SK-N-SH (cell line): ENCODE data around the gene SERPINB10. TPM values are rescaled to one million over a fixed set of nuclear protein-coding genes. Genes with fewer than 3 reads are reported as not detected.

Experiments
- CTCF ChIA-PET: fragments of 300-600, 350-600 bp; formaldehyde crosslinking; extraction: SDS; loops from one replicate; lab custom pipeline; 2021; lab: Yijun Ruan, JAX
- POLR2A ChIA-PET: fragments of 350-600 bp; sonication (Branson Sonifier 250); formaldehyde crosslinking; extraction: SDS; loops from one replicate; lab custom pipeline; 2020; ENCODE audit warnings: antibody characterized with exemption, inconsistent platforms; lab: Yijun Ruan, JAX
- DNase-seq: peaks from one replicate; pipeline ENCODE4 v3.0.0; 2012
- H2AFZ ChIP-seq: fragments of 200-600 bp; sonication (generic); 2 replicates; pipeline ENCODE4 v1.8.1; 2016; ENCODE audit warnings: antibody characterized with exemption, mild to moderate bottlenecking, low read depth
- H3F3A ChIP-seq: fragments of 200-600 bp; sonication (generic); replicated peaks from 2 replicates; pipeline ENCODE3; 2016; ENCODE audit warnings: antibody characterized with exemption, mild to moderate bottlenecking; ENCODE audit not compliant: insufficient read depth
- H3K27ac ChIP-seq, 2 experiments: fragments of 200-500 bp in 1 of 2; fragments of 200-600 bp in 1 of 2; sonication (Bioruptor generic) in 1 of 2; sonication (generic), shearing (Covaris generic) in 1 of 2; 2 replicates each; pipeline versions ENCODE4 v1.5.1 to v1.6.1; 2014 to 2016; ENCODE audit warnings: low read depth in 2 of 2, inconsistent platforms in 1 of 2, low read length in 1 of 2, mild to moderate bottlenecking in 1 of 2, mixed read lengths in 1 of 2
- H3K27me3 ChIP-seq: fragments of 200-600 bp; sonication (generic), shearing (Covaris generic); 2 replicates; pipeline ENCODE4 v1.6.1; 2016; ENCODE audit warnings: mixed run types; ENCODE audit not compliant: insufficient read depth
- H3K36me3 ChIP-seq, 2 experiments: fragments of 200-500 bp in 1 of 2; fragments of 200-600 bp in 1 of 2; sonication (Bioruptor generic) in 1 of 2; sonication (generic) in 1 of 2; replicated peaks in 1 of 2; 2 replicates each; pipeline versions ENCODE3 to v1.5.1; 2014 to 2016; ENCODE audit warnings: low read length in 1 of 2, mild to moderate bottlenecking in 1 of 2; ENCODE audit not compliant: insufficient read depth in 2 of 2, control insufficient read depth in 1 of 2
- H3K4me1 ChIP-seq, 2 experiments: fragments of 200-500 bp in 1 of 2; fragments of 200-600 bp in 1 of 2; sonication (Bioruptor generic) in 1 of 2; sonication (generic), shearing (Covaris generic) in 1 of 2; 2 replicates each; pipeline versions ENCODE4 v1.5.1 to v1.6.1; 2014 to 2016; ENCODE audit warnings: low read depth in 1 of 2, low read length in 1 of 2, mixed run types in 1 of 2; ENCODE audit not compliant: insufficient read depth in 2 of 2, control insufficient read depth in 1 of 2
- H3K4me2 ChIP-seq: fragments of 200-600 bp; sonication (generic), shearing (Covaris generic); 2 replicates; pipeline ENCODE4 v1.6.1; 2017; ENCODE audit warnings: mixed run types
- H3K4me3 ChIP-seq, 2 experiments: fragments of 200-500 bp in 1 of 2; fragments of 200-600 bp in 1 of 2; sonication (Bioruptor generic) in 1 of 2; sonication (generic), shearing (Covaris generic) in 1 of 2; 2 replicates each; pipeline versions ENCODE4 v1.5.1 to v1.8.1; 2014 to 2016; ENCODE audit warnings: low read depth in 2 of 2, inconsistent platforms in 1 of 2, low read length in 1 of 2, mild to moderate bottlenecking in 1 of 2, mixed read lengths in 1 of 2, moderate library complexity in 1 of 2
- H3K79me2 ChIP-seq: fragments of 200-600 bp; sonication (generic); 2 replicates; pipeline ENCODE4 v1.8.1; 2017; ENCODE audit warnings: mild to moderate bottlenecking; ENCODE audit not compliant: insufficient read depth
- H3K9ac ChIP-seq: fragments of 200-600 bp; sonication (generic); 2 replicates; pipeline ENCODE4 v1.6.1; 2017; ENCODE audit warnings: mixed run types
- H3K9me2 ChIP-seq: fragments of 200-600 bp; sonication (generic); 2 replicates; pipeline ENCODE4 v1.6.1; 2017; ENCODE audit warnings: mixed run types
- H3K9me3 ChIP-seq: fragments of 200-600 bp; sonication (generic); 2 replicates; pipeline ENCODE4 v1.6.1; 2017; ENCODE audit warnings: mixed run types, mild to moderate bottlenecking, moderate library complexity
- H4K20me1 ChIP-seq: fragments of 200-600 bp; sonication (generic); 2 replicates; pipeline ENCODE4 v1.6.1; 2017; ENCODE audit warnings: mild to moderate bottlenecking, mixed run types; ENCODE audit not compliant: insufficient read depth
- CTCF ChIP-seq: fragments of 200-600 bp; sonication (generic); IDR thresholded peaks from 2 replicates; pipeline ENCODE4 v1.6.1; 2017; ENCODE audit warnings: antibody characterized with exemption, mild to moderate bottlenecking, moderate library complexity
- ELF1 ChIP-seq: IDR thresholded peaks from 2 replicates; pipeline ENCODE4 v1.4.0; 2012
- EP300 ChIP-seq, 2 experiments: IDR thresholded peaks; 2 replicates each; pipeline versions ENCODE4 v1.4.0 to v1.6.1; 2012; ENCODE audit warnings: borderline replicate concordance in 1 of 2, low read depth in 1 of 2, low read length in 1 of 2
- FOXJ3 ChIP-seq: sonication (generic); formaldehyde crosslinking; IDR thresholded peaks from 2 replicates; pipeline ENCODE4 v1.5.1; 2020; ENCODE audit warnings: mild to moderate bottlenecking, missing genetic modification reagents
- GABPA ChIP-seq: IDR thresholded peaks from 2 replicates; pipeline ENCODE4 v1.4.0; 2012; ENCODE audit warnings: low read depth, mild to moderate bottlenecking
- IRF3 ChIP-seq: fragments of 150-350 bp; IDR thresholded peaks from 2 replicates; pipeline ENCODE4 v1.6.1; 2016; ENCODE audit warnings: mild to moderate bottlenecking, low read depth, low read length
- JUND ChIP-seq: IDR thresholded peaks from 2 replicates; pipeline ENCODE4 v1.4.0; 2012
- MEF2A ChIP-seq: IDR thresholded peaks from 2 replicates; pipeline ENCODE4 v1.4.0; 2012; ENCODE audit warnings: low read depth, borderline replicate concordance
- POLR2AphosphoS5 ChIP-seq: IDR thresholded peaks from 2 replicates; pipeline ENCODE4 v1.6.1; 2012; ENCODE audit warnings: low read depth, low read length
- RXRA ChIP-seq: IDR thresholded peaks from 2 replicates; pipeline ENCODE4 v1.4.0; 2012; ENCODE audit warnings: low read depth, mild to moderate bottlenecking, borderline replicate concordance
- SIN3A ChIP-seq: IDR thresholded peaks from 2 replicates; pipeline ENCODE4 v1.6.1; 2012; ENCODE audit warnings: low read depth, mild to moderate bottlenecking, low read length, moderate library complexity, borderline replicate concordance
- SMC3 ChIP-seq: IDR thresholded peaks from 2 replicates; pipeline ENCODE4 v1.6.1; 2012; ENCODE audit warnings: low read depth, low read length, improper control_type of control experiment
- TAF1 ChIP-seq: IDR thresholded peaks from 2 replicates; pipeline ENCODE4 v1.6.1; 2012; ENCODE audit warnings: low read depth, mild to moderate bottlenecking, low read length, moderate library complexity, borderline replicate concordance
- TCF12 ChIP-seq: IDR thresholded peaks from 2 replicates; pipeline ENCODE4 v1.4.0; 2012
- TEAD4 ChIP-seq: IDR thresholded peaks from 2 replicates; pipeline ENCODE4 v1.4.0; 2012; ENCODE audit warnings: mild to moderate bottlenecking, borderline replicate concordance; ENCODE audit not compliant: insufficient read depth
- YY1 ChIP-seq: IDR thresholded peaks from 2 replicates; pipeline ENCODE4 v1.4.0; 2012; ENCODE audit warnings: low read depth, mild to moderate bottlenecking
- WGBS: methylation state at CpG from one replicate; pipeline ENCODE4 v1.1.6; 2017; ENCODE audit warnings: low lambda C conversion rate; 5-methylcytosine and 5-hydroxymethylcytosine counted together
- polyA plus RNA-seq, 3 experiments: library from polyadenylated mRNA; depleted of rRNA; stranded (reverse); fragments of >200 nt; gene quantifications; 2 replicates each; pipeline ENCODE4 v1.2.3, GENCODE V29; 2012
- TF ChIP-seq, protein P1 (sequence below): IDR thresholded peaks from 2 replicates; pipeline ENCODE4 v1.6.1; 2012; ENCODE audit warnings: mild to moderate bottlenecking, low read depth, low read length, moderate library complexity
- TF ChIP-seq, protein P2 (sequence below): IDR thresholded peaks from 2 replicates; pipeline ENCODE4 v1.4.0; 2012; ENCODE audit warnings: low read depth
- TF ChIP-seq, protein P3 (sequence below): IDR thresholded peaks from 2 replicates; pipeline ENCODE4; 2012

Gene SERPINB10
- polyA plus RNA-seq, 1 of the 3 experiments (the other 2 are of a cell fraction), result 0.10 TPM

DNA sequence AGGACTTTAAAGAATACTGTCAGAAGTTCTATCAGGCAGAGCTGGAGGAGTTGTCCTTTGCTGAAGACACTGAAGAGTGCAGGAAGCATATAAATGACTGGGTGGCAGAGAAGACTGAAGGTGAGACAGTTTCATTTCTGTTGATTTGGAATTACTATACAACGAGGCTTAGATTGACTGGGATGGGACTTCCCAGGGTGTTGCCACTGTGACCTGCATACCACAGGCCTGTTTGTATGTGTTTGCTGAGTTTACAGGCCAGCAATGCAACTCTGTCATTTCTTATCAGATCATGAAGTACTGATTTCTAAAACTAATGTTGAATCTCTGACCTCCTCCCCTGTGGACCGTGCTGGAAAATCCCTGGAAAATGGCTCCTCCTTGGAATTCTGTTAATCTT, 74.0 kb downstream of the SERPINB10 start (continued):
- TF ChIP-seq, protein P1, sequence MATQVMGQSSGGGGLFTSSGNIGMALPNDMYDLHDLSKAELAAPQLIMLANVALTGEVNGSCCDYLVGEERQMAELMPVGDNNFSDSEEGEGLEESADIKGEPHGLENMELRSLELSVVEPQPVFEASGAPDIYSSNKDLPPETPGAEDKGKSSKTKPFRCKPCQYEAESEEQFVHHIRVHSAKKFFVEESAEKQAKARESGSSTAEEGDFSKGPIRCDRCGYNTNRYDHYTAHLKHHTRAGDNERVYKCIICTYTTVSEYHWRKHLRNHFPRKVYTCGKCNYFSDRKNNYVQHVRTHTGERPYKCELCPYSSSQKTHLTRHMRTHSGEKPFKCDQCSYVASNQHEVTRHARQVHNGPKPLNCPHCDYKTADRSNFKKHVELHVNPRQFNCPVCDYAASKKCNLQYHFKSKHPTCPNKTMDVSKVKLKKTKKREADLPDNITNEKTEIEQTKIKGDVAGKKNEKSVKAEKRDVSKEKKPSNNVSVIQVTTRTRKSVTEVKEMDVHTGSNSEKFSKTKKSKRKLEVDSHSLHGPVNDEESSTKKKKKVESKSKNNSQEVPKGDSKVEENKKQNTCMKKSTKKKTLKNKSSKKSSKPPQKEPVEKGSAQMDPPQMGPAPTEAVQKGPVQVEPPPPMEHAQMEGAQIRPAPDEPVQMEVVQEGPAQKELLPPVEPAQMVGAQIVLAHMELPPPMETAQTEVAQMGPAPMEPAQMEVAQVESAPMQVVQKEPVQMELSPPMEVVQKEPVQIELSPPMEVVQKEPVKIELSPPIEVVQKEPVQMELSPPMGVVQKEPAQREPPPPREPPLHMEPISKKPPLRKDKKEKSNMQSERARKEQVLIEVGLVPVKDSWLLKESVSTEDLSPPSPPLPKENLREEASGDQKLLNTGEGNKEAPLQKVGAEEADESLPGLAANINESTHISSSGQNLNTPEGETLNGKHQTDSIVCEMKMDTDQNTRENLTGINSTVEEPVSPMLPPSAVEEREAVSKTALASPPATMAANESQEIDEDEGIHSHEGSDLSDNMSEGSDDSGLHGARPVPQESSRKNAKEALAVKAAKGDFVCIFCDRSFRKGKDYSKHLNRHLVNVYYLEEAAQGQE, result no peak
- TF ChIP-seq RXRA, result no peak
- TF ChIP-seq, protein P2, sequence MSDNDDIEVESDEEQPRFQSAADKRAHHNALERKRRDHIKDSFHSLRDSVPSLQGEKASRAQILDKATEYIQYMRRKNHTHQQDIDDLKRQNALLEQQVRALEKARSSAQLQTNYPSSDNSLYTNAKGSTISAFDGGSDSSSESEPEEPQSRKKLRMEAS, result no peak
- TF ChIP-seq TCF12, result no peak
- TF ChIP-seq MEF2A, result no peak
- TF ChIP-seq, all 33 proteins: peak for 0

DNA sequence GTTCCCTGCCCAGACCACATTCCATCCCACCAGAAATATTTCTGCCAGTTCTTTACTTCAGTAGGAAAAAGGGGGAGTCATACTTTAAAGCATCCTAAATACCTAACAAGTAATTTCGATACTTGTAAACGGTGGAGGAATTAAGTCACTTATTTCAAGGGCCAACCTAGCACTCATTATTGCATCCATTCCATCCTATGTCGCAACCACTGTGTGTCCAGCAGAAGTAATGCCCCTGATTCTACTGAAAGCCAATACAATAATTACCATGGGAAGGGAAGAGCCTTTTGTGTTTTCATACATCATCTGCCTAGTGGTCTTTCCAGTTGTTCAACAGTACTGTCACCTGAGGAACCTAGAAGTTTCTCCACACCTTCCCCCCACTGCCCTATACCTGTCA, 74.6 kb downstream of the SERPINB10 start:
- no peak overlapping the region for H3K27ac ChIP-seq
- no peaks in the 10 kb centered on the region for H3K9me2 ChIP-seq
- no peak overlapping the region for H3K9ac ChIP-seq
- DNase-seq, result no peak
- no peaks in the 10 kb centered on the region for H3K27me3 ChIP-seq
- whole genome bisulfite sequencing, result 73% methylated on average over 3 of the region's 3 CpGs
- H3F3A ChIP-seq, result no peaks in the 10 kb centered on the region
- H4K20me1 ChIP-seq, result no peaks in the 10 kb centered on the region
- H3K4me3 ChIP-seq, result no peak overlapping the region
- H2AFZ ChIP-seq, result no peak overlapping the region
- ChIA-PET CTCF (interaction anchor here (1.9 kb wide), 1 partner anchor 12 kb away, joined by 6 read pairs; no protein-coding TSS in a partner anchor), POLR2A (no interaction called here)
- H3K36me3 ChIP-seq, result peaks cover 0 to 5% of the 10 kb centered on the region in 2 experiments
- TF ChIP-seq TAF1 (no peak), SIN3A (no peak), IRF3 (no peak), MEF2A (no peak), ELF1 (no peak), EP300 (IDR thresholded peaks at IDR 0.05; ENCODE audit: borderline replicate concordance in 1 of 2, low read depth in 1 of 2, low read length in 1 of 2) (no peak), POLR2AphosphoS5 (no peak), CTCF (no peak), GABPA (no peak), SMC3 (no peak), YY1 (no peak), JUND (no peak), FOXJ3 (CRISPR knock-in tag) (no peak), TEAD4 (no peak)
- TF ChIP-seq, protein P1, result no peak
- TF ChIP-seq, protein P2, result no peak
- TF ChIP-seq, protein P3, sequence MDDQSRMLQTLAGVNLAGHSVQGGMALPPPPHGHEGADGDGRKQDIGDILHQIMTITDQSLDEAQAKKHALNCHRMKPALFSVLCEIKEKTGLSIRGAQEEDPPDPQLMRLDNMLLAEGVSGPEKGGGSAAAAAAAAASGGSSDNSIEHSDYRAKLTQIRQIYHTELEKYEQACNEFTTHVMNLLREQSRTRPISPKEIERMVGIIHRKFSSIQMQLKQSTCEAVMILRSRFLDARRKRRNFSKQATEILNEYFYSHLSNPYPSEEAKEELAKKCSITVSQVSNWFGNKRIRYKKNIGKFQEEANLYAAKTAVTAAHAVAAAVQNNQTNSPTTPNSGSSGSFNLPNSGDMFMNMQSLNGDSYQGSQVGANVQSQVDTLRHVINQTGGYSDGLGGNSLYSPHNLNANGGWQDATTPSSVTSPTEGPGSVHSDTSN, result no peak
- no peaks in the 10 kb centered on the region for H3K79me2 ChIP-seq
- H3K4me1 ChIP-seq, result no peaks in the 10 kb centered on the region; a peak in 2 of 4 replicates
- H3K9me3 ChIP-seq, result no peaks in the 10 kb centered on the region
- no peak overlapping the region for H3K4me2 ChIP-seq
